K562 (cell line): ENCODE data around the gene KCTD1.

Experiments
- ARNT ChIP-seq, 2 experiments: fragments of 450-650 bp; IDR thresholded peaks; 2 replicates each; pipeline ENCODE4 v1.6.1; 2016; ENCODE audit warnings: mild to moderate bottlenecking in 1 of 2
- NCOR1 ChIP-seq: fragments of 450-650 bp; IDR thresholded peaks from 2 replicates; pipeline ENCODE4 v1.6.1; 2016; ENCODE audit warnings: mild to moderate bottlenecking, moderate library complexity
- POLR2A ChIP-seq: fragments of 450-650 bp; conservative IDR thresholded peaks from 2 replicates; pipeline ENCODE4 v1.6.1; 2016
- PTBP1 ChIP-seq: fragments of 200-400 bp; formaldehyde crosslinking; IDR thresholded peaks from 2 replicates; pipeline ENCODE4 v1.6.1; 2017; ENCODE audit warnings: low read depth, low read length
- RAD21 ChIP-seq, 2 experiments: fragments of 250-450 bp in 1 of 2; fragments of 450-650 bp in 1 of 2; sonication (Bioruptor Pico) in 1 of 2; formaldehyde crosslinking in 1 of 2; IDR thresholded peaks in 1 of 2; conservative IDR thresholded peaks in 1 of 2; 2 replicates each; pipeline versions ENCODE4 v1.4.0 to v1.8.0; 2020 to 2022; ENCODE audit warnings: mild to moderate bottlenecking in 2 of 2, moderate library complexity in 1 of 2
- SRSF7 ChIP-seq: fragments of 200-400 bp; formaldehyde crosslinking; optimal IDR thresholded peaks from 2 replicates; pipeline ENCODE3; 2017; ENCODE audit warnings: mild to moderate bottlenecking, low read depth, low read length
- TF ChIP-seq, protein P1 (sequence below), 2 experiments: fragments of 450-650 bp in 1 of 2; sonication (generic) in 1 of 2; formaldehyde crosslinking in 1 of 2; IDR thresholded peaks in 1 of 2; conservative IDR thresholded peaks in 1 of 2; 2 replicates each; pipeline versions ENCODE4 v1.6.1 to v1.8.1; 2016 to 2023; ENCODE audit warnings: mild to moderate bottlenecking in 2 of 2, moderate library complexity in 2 of 2, inconsistent platforms in 1 of 2, missing genetic modification reagents in 1 of 2

DNA sequence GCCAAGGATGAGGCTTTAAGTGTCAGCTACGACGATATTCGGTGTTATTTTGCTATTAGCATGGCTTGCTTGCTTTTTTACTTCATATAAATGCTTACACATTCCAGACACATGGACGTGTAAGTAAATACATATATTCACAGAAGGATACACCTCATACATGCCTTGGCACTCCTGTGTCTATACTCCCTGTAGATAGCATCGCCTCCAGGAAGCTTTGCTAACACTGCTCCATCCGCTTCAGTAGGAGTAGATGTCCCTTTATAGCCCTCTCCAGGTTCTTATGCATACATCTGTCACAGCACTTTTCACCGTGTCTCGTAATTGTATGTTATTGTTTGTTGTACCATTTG lies 27.5 kb upstream of the KCTD1 start:
- TF ChIP-seq NCOR1 (no peak), POLR2A (no peak), PTBP1 (no peak), RAD21 (CRISPR knock-in tag; conservative IDR thresholded peaks at IDR 0.05 in 1 of 2, IDR thresholded peaks at IDR 0.05 in 1 of 2) (no peak), ARNT (IDR thresholded peaks at IDR 0.05) (no peak), SRSF7 (no peak)
- TF ChIP-seq, protein P1, sequence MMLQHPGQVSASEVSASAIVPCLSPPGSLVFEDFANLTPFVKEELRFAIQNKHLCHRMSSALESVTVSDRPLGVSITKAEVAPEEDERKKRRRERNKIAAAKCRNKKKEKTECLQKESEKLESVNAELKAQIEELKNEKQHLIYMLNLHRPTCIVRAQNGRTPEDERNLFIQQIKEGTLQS (IDR thresholded peaks at IDR 0.05): no peak
- TF ChIP-seq, protein P1 (CRISPR knock-in tag; conservative IDR thresholded peaks at IDR 0.05): no peak
